GM23338 (cell line): ENCODE data around the gene RBKS. TPM values are rescaled to one million over a fixed set of nuclear protein-coding genes. Genes with fewer than 3 reads are reported as not detected.

ENCODE experiments used
- ATAC-seq: fragments of 200-7000 bp; cut with Tn5 transposase; 3 replicates; pipeline ENCODE4 v1.9.1; 2020
- DNase-seq: peaks from one replicate; pipeline ENCODE4 v3.0.0-alpha.2; 2015; ENCODE audit warnings: low spot score
- H2AFZ ChIP-seq: fragments of 200-600 bp; sonication (generic); 2 replicates; pipeline ENCODE4 v1.8.0; 2016; ENCODE audit warnings: antibody characterized with exemption, mild to moderate bottlenecking, moderate library complexity
- H3F3A ChIP-seq: fragments of 200-600 bp; sonication (generic); replicated peaks from 2 replicates; pipeline ENCODE4 v1.8.0; 2017; ENCODE audit warnings: antibody characterized with exemption, mixed run types, low read depth
- H3K27ac ChIP-seq: fragments of 200-600 bp; sonication (generic); 2 replicates; pipeline ENCODE4 v1.6.1; 2016; ENCODE audit warnings: low read depth
- H3K27me3 ChIP-seq: fragments of 200-600 bp; sonication (generic); 2 replicates; pipeline ENCODE4 v1.8.0; 2016; ENCODE audit warnings: mild to moderate bottlenecking, mixed run types, moderate library complexity; ENCODE audit not compliant: insufficient read depth
- H3K36me3 ChIP-seq: fragments of 200-600 bp; sonication (generic); 2 replicates; pipeline ENCODE4 v1.8.0; 2016; ENCODE audit warnings: mild to moderate bottlenecking; ENCODE audit not compliant: insufficient read depth
- H3K4me1 ChIP-seq: fragments of 200-600 bp; sonication (generic); 2 replicates; pipeline ENCODE4 v1.8.0; 2016; ENCODE audit warnings: mild to moderate bottlenecking, moderate library complexity; ENCODE audit not compliant: insufficient read depth
- H3K4me2 ChIP-seq: fragments of 200-600 bp; sonication (generic); 2 replicates; pipeline ENCODE4 v1.7.1; 2017; ENCODE audit warnings: mixed run types
- H3K4me3 ChIP-seq: fragments of 200-600 bp; sonication (generic); 2 replicates; pipeline ENCODE4 v1.6.1; 2016; ENCODE audit warnings: mixed run types
- H3K79me2 ChIP-seq: fragments of 200-600 bp; sonication (generic); replicated peaks from 2 replicates; pipeline ENCODE4 v1.8.0; 2017; ENCODE audit warnings: mild to moderate bottlenecking; ENCODE audit not compliant: insufficient read depth
- H3K9me2 ChIP-seq: fragments of 200-600 bp; sonication (generic); 2 replicates; pipeline ENCODE4 v1.8.0; 2017; ENCODE audit not compliant: insufficient read depth
- H4K20me1 ChIP-seq: fragments of 200-600 bp; sonication (generic); replicated peaks from 2 replicates; pipeline ENCODE4 v1.8.0; 2017; ENCODE audit warnings: mild to moderate bottlenecking; ENCODE audit not compliant: insufficient read depth
- H3K27ac Mint-ChIP-seq: 2 replicates; pipeline ENCODE4 v1.8.0; 2020; ENCODE audit warnings: inconsistent platforms, mild to moderate bottlenecking, moderate library complexity, mixed read lengths
- H3K27me3 Mint-ChIP-seq: 3 replicates; pipeline ENCODE4 v1.8.0; 2022; ENCODE audit warnings: low read depth, mild to moderate bottlenecking, moderate library complexity, mixed read lengths, inconsistent platforms; ENCODE audit not compliant: insufficient read depth, poor library complexity
- H3K36me3 Mint-ChIP-seq: 3 replicates; pipeline ENCODE4 v1.8.0; 2021; ENCODE audit warnings: low read depth, mild to moderate bottlenecking, inconsistent platforms, moderate library complexity, mixed read lengths
- H3K4me1 Mint-ChIP-seq: 3 replicates; pipeline ENCODE4 v1.8.0; 2020; ENCODE audit warnings: mild to moderate bottlenecking, inconsistent platforms, mixed read lengths
- H3K4me3 Mint-ChIP-seq: 3 replicates; pipeline ENCODE4 v1.8.0; 2021; ENCODE audit warnings: moderate library complexity, mild to moderate bottlenecking, inconsistent platforms, mixed read lengths
- H3K9me3 Mint-ChIP-seq: 3 replicates; pipeline ENCODE4 v1.8.0; 2020; ENCODE audit warnings: moderate library complexity, mild to moderate bottlenecking, inconsistent platforms, mixed read lengths
- CREB1 ChIP-seq: fragments of 250-450 bp; sonication (Bioruptor Pico); IDR thresholded peaks from 2 replicates; pipeline ENCODE4 v1.5.0; 2020; ENCODE audit warnings: low read depth, mild to moderate bottlenecking, moderate library complexity
- CTCF ChIP-seq, 2 experiments: fragments of 200-600 bp in 1 of 2; sonication (generic) in 1 of 2; conservative IDR thresholded peaks; 2 replicates each; pipeline versions ENCODE4 v1.5.1 to v1.6.1; 2016 to 2017; ENCODE audit warnings: antibody characterized with exemption in 2 of 2, low read depth in 2 of 2, mild to moderate bottlenecking in 2 of 2, moderate library complexity in 1 of 2
- ETS1 ChIP-seq: IDR thresholded peaks from 2 replicates; pipeline ENCODE4 v1.6.1; 2016; ENCODE audit warnings: antibody characterized with exemption
- EZH2 ChIP-seq: fragments of 200-600 bp; sonication (generic); IDR thresholded peaks from one replicate; pipeline ENCODE4 v1.8.0; 2017; ENCODE audit warnings: antibody characterized with exemption, mild to moderate bottlenecking, low read depth; ENCODE audit not compliant: unreplicated experiment
- EZH2phosphoT487 ChIP-seq: fragments of 200-600 bp; sonication (generic); IDR thresholded peaks from one replicate; pipeline ENCODE4 v1.8.1; 2018; ENCODE audit warnings: antibody characterized with exemption; ENCODE audit not compliant: unreplicated experiment
- JUNB ChIP-seq: IDR thresholded peaks from one replicate; pipeline ENCODE4 v1.6.1; 2016; ENCODE audit warnings: antibody characterized with exemption; ENCODE audit not compliant: unreplicated experiment
- NANOG ChIP-seq: IDR thresholded peaks from 2 replicates; pipeline ENCODE4 v1.6.1; 2016; ENCODE audit warnings: antibody characterized with exemption, borderline replicate concordance
- POLR2AphosphoS5 ChIP-seq: IDR thresholded peaks from 2 replicates; pipeline ENCODE4 v1.6.1; 2016; ENCODE audit warnings: antibody characterized with exemption, low read depth
- REST ChIP-seq: IDR thresholded peaks from one replicate; pipeline ENCODE4 v1.6.1; 2018; ENCODE audit warnings: antibody characterized with exemption; ENCODE audit not compliant: unreplicated experiment
- STAT1 ChIP-seq: IDR thresholded peaks from one replicate; pipeline ENCODE4 v1.6.1; 2016; ENCODE audit warnings: antibody characterized with exemption; ENCODE audit not compliant: unreplicated experiment
- ZNF114 ChIP-seq: fragments of 250-450 bp; sonication (Bioruptor Pico); IDR thresholded peaks from 2 replicates; pipeline ENCODE4 v1.5.0; 2020; ENCODE audit warnings: mild to moderate bottlenecking, moderate library complexity
- ZNF331 ChIP-seq: fragments of 250-450 bp; sonication (Bioruptor Pico); IDR thresholded peaks from 2 replicates; pipeline ENCODE4 v1.5.0; 2020; ENCODE audit warnings: low read depth, mild to moderate bottlenecking, moderate library complexity
- ZNF462 ChIP-seq: fragments of 250-450 bp; sonication (Bioruptor Pico); IDR thresholded peaks from 2 replicates; pipeline ENCODE4 v1.5.0; 2020; ENCODE audit warnings: mild to moderate bottlenecking, moderate library complexity
- polyA plus RNA-seq: library from polyadenylated mRNA; unstranded; fragments of >200 nt; fragmentation: Nextera tagmentation; extraction: Ambion mirVana; gene quantifications from 2 replicates; pipeline ENCODE4 v1.2.1, GENCODE V29; 2016
- total RNA-seq: library from RNA; depleted of rRNA; stranded (reverse); fragments of >200 nt; shearing (Covaris generic); gene quantifications from 2 replicates; pipeline ENCODE4 v1.2.3, GENCODE V29; 2014

Gene RBKS
- total and polyA plus RNA-seq, 2 experiments from 2014 or later = 1.3 to 1.5 TPM

GRCh38 chr2:27857417-27858172 is 32.6 kb downstream of the RBKS start:
- H3K36me3 Mint-ChIP-seq = no peaks in the 10 kb centered on the region
- Histone ChIP-seq H4K20me1 (no peaks in the 10 kb centered on the region), H3K27ac (no peak overlapping the region), H3K9me2 (0 out of 2 replicates have a peak, but pooled peaks cover 6% of the 10 kb centered on the region), H3K79me2 (no peaks in the 10 kb centered on the region), H3K27me3 (no peaks in the 10 kb centered on the region; the same call in 1 of the 2 replicates), H3K4me2 (no peak overlapping the region), H3K4me1 (no peaks in the 10 kb centered on the region), H3K36me3 (no peaks in the 10 kb centered on the region; the same call in 1 of the 2 replicates), H2AFZ (no peak overlapping the region), H3K4me3 (no peak overlapping the region), H3F3A (no peaks in the 10 kb centered on the region)
- DNase-seq (no peak), ATAC-seq (no peak)
- no peak for TF ChIP-seq CREB1 (CRISPR knock-in tag)
- no peak for TF ChIP-seq EZH2phosphoT487
- TF ChIP-seq REST = no peak
- TF ChIP-seq ETS1 = no peak
- no peak for TF ChIP-seq ZNF331 (CRISPR knock-in tag)
- TF ChIP-seq NANOG = no peak
- TF ChIP-seq POLR2AphosphoS5 = no peak
- TF ChIP-seq STAT1 = no peak
- TF ChIP-seq JUNB = no peak
- TF ChIP-seq ZNF114 (CRISPR knock-in tag) = no peak
- TF ChIP-seq ZNF462 = no peak
- no peak for TF ChIP-seq EZH2
- TF ChIP-seq CTCF (conservative IDR thresholded peaks at IDR 0.05; ENCODE audit: low read depth in 2 of 2) = no peak
- H3K4me1 Mint-ChIP-seq = no peaks in the 10 kb centered on the region
- peaks cover 29% of the 10 kb centered on the region; the same call in 2 of the 3 replicates for H3K9me3 Mint-ChIP-seq
- H3K27me3 Mint-ChIP-seq = no peaks in the 10 kb centered on the region
- no peak overlapping the region for H3K4me3 Mint-ChIP-seq
- no peak overlapping the region for H3K27ac Mint-ChIP-seq
